ENCODE data around the gene SPACDR. TPM values are rescaled to one million over a fixed set of nuclear protein-coding genes. Genes with fewer than 3 reads are reported as not detected.

The SPACDR gene
- total RNA-seq, 1 donor: 0.73 TPM

GRCh38 chr7:100428199-100428966 lies 35.7 kb downstream of the SPACDR start, which contains the start of gene ZCWPW1:
TSS of gene ZCWPW1 (minus strand) at chr7:100428703. CDS start at chr7:100420649, 8,054 bp downstream.
- peaks cover 31% of the 10 kb centered on the region for H3K4me1 ChIP-seq (ENCODE audit: insufficient read depth, low read length)
- H3K4me3 ChIP-seq (ENCODE audit: low read length): peak within 1 kb of the TSS; percentile 83
- no peaks in the 10 kb centered on the region for H3K9me3 ChIP-seq (ENCODE audit: low read depth, low read length)
- H3K27me3 ChIP-seq (ENCODE audit: insufficient read depth, low read length): no peaks in the 10 kb centered on the region

- H3K4me1 ChIP-seq (ENCODE audit: insufficient read depth, low read length): peaks cover 31% of the 10 kb centered on the region
- H3K27me3 ChIP-seq (ENCODE audit: insufficient read depth, low read length): no peaks in the 10 kb centered on the region
- H3K9me3 ChIP-seq (ENCODE audit: low read depth, low read length): no peaks in the 10 kb centered on the region
- peak overlapping the region; percentile 83 for H3K4me3 ChIP-seq (ENCODE audit: low read length)
These were observed 36.3 kb downstream of the SPACDR start for GRCh38 chr7:100427762-100428198.

- Histone ChIP-seq H3K4me1 (ENCODE audit: insufficient read depth, low read length) (peaks cover 22% of the 10 kb centered on the region), H3K4me3 (ENCODE audit: low read length) (no peak overlapping the region), H3K9me3 (ENCODE audit: low read depth, low read length) (no peaks in the 10 kb centered on the region), H3K27me3 (ENCODE audit: insufficient read depth, low read length) (no peaks in the 10 kb centered on the region)
These were observed 37.5 kb downstream of the SPACDR start for GRCh38 chr7:100426516-100426915.

GRCh38 chr7:100425347-100425746 lies 38.7 kb downstream of the SPACDR start:
- H3K27me3 ChIP-seq (ENCODE audit: insufficient read depth, low read length): no peaks in the 10 kb centered on the region
- H3K4me3 ChIP-seq (ENCODE audit: low read length): no peak overlapping the region
- H3K4me1 ChIP-seq (ENCODE audit: insufficient read depth, low read length): peaks cover 10% of the 10 kb centered on the region
- H3K9me3 ChIP-seq (ENCODE audit: low read depth, low read length): no peaks in the 10 kb centered on the region

- Histone ChIP-seq H3K4me3 (ENCODE audit: low read length) (no peak overlapping the region), H3K9me3 (ENCODE audit: low read depth, low read length) (no peaks in the 10 kb centered on the region), H3K4me1 (ENCODE audit: insufficient read depth, low read length) (peaks cover 10% of the 10 kb centered on the region), H3K27me3 (ENCODE audit: insufficient read depth, low read length) (no peaks in the 10 kb centered on the region)
These were observed 40.7 kb downstream of the SPACDR start for GRCh38 chr7:100423315-100423714.

GRCh38 chr7:100419660-100420226 lies 44.3 kb downstream of the SPACDR start:
- H3K4me1 ChIP-seq (ENCODE audit: insufficient read depth, low read length): no peaks in the 10 kb centered on the region
- H3K27me3 ChIP-seq (ENCODE audit: insufficient read depth, low read length): no peaks in the 10 kb centered on the region
- no peaks in the 10 kb centered on the region for H3K9me3 ChIP-seq (ENCODE audit: low read depth, low read length)
- H3K4me3 ChIP-seq (ENCODE audit: low read length): no peak overlapping the region

- Histone ChIP-seq H3K4me1 (ENCODE audit: insufficient read depth, low read length) (no peaks in the 10 kb centered on the region), H3K9me3 (ENCODE audit: low read depth, low read length) (no peaks in the 10 kb centered on the region), H3K27me3 (ENCODE audit: insufficient read depth, low read length) (no peaks in the 10 kb centered on the region), H3K4me3 (ENCODE audit: low read length) (no peak overlapping the region)
These were observed 45.0 kb downstream of the SPACDR start for GRCh38 chr7:100418930-100419659.

GRCh38 chr7:100415448-100415847 lies 48.6 kb downstream of the SPACDR start:
- Histone ChIP-seq H3K9me3 (ENCODE audit: low read depth, low read length) (no peaks in the 10 kb centered on the region), H3K4me3 (ENCODE audit: low read length) (no peak overlapping the region), H3K27me3 (ENCODE audit: insufficient read depth, low read length) (no peaks in the 10 kb centered on the region), H3K4me1 (ENCODE audit: insufficient read depth, low read length) (peaks cover 16% of the 10 kb centered on the region)

GRCh38 chr7:100413889-100414288 lies 50.2 kb downstream of the SPACDR start:
- no peaks in the 10 kb centered on the region for H3K9me3 ChIP-seq (ENCODE audit: low read depth, low read length)

GRCh38 chr7:100413346-100413745 lies 50.7 kb downstream of the SPACDR start:
- Histone ChIP-seq H3K4me1 (ENCODE audit: insufficient read depth, low read length) (peaks cover 19% of the 10 kb centered on the region), H3K4me3 (ENCODE audit: low read length) (no peak overlapping the region), H3K27me3 (ENCODE audit: insufficient read depth, low read length) (no peaks in the 10 kb centered on the region), H3K9me3 (ENCODE audit: low read depth, low read length) (no peaks in the 10 kb centered on the region)

More at GRCh38 chr7:100413889-100414288, 50.2 kb downstream of the SPACDR start:
- no peak overlapping the region for H3K4me3 ChIP-seq (ENCODE audit: low read length)
- no peaks in the 10 kb centered on the region for H3K27me3 ChIP-seq (ENCODE audit: insufficient read depth, low read length)
- peaks cover 19% of the 10 kb centered on the region for H3K4me1 ChIP-seq (ENCODE audit: insufficient read depth, low read length)

GRCh38 chr7:100411101-100411500 lies 53.0 kb downstream of the SPACDR start:
- H3K9me3 ChIP-seq (ENCODE audit: low read depth, low read length): no peaks in the 10 kb centered on the region
- H3K27me3 ChIP-seq (ENCODE audit: insufficient read depth, low read length): no peaks in the 10 kb centered on the region
- H3K4me1 ChIP-seq (ENCODE audit: insufficient read depth, low read length): peaks cover 19% of the 10 kb centered on the region
- no peak overlapping the region for H3K4me3 ChIP-seq (ENCODE audit: low read length)

- Histone ChIP-seq H3K4me3 (ENCODE audit: low read length) (no peak overlapping the region), H3K9me3 (ENCODE audit: low read depth, low read length) (no peaks in the 10 kb centered on the region), H3K4me1 (ENCODE audit: insufficient read depth, low read length) (peaks cover 7% of the 10 kb centered on the region), H3K27me3 (ENCODE audit: insufficient read depth, low read length) (no peaks in the 10 kb centered on the region)
These were observed 56.5 kb downstream of the SPACDR start for GRCh38 chr7:100407285-100408180.

GRCh38 chr7:100406767-100407166 lies 57.3 kb downstream of the SPACDR start:
- no peaks in the 10 kb centered on the region for H3K27me3 ChIP-seq (ENCODE audit: insufficient read depth, low read length)
- H3K9me3 ChIP-seq (ENCODE audit: low read depth, low read length): no peaks in the 10 kb centered on the region
- peaks cover 7% of the 10 kb centered on the region for H3K4me1 ChIP-seq (ENCODE audit: insufficient read depth, low read length)
- H3K4me3 ChIP-seq (ENCODE audit: low read length): no peak overlapping the region
